K562 (cell line): Measurements from ENCODE around the gene PCBP3.

Experiments
- BACH1 ChIP-seq: fragments of 200-800 bp; sonication (Bioruptor generic); IDR thresholded peaks from 2 replicates; pipeline ENCODE4 v1.6.1; 2016; ENCODE audit warnings: missing genetic modification characterization, missing compliant biosample characterization
- CHCHD3 ChIP-seq: fragments of 250-450 bp; sonication (Bioruptor Pico); IDR thresholded peaks from 2 replicates; pipeline ENCODE4 v2.1.2; 2022; ENCODE audit warnings: mild to moderate bottlenecking
- EZH2 ChIP-seq: IDR thresholded peaks from 2 replicates; pipeline ENCODE4 v1.6.1; 2012; ENCODE audit warnings: low read depth, mild to moderate bottlenecking, inconsistent platforms, low read length, borderline replicate concordance
- GABPA ChIP-seq: fragments of 200-800 bp; sonication (Bioruptor generic); conservative IDR thresholded peaks from 2 replicates; pipeline ENCODE4 v1.6.1; 2016; ENCODE audit warnings: low read depth, missing genetic modification characterization, missing compliant biosample characterization
- JUN ChIP-seq, 2 experiments: sonication (generic) in 1 of 2; formaldehyde crosslinking in 1 of 2; IDR thresholded peaks; 2 replicates each; pipeline versions ENCODE4 v1.6.1 to v1.8.0; 2012 to 2022; ENCODE audit warnings: borderline replicate concordance in 2 of 2, mild to moderate bottlenecking in 2 of 2, improper control_type of control experiment in 1 of 2, low read depth in 1 of 2, low read length in 1 of 2, missing genetic modification reagents in 1 of 2
- MTA1 ChIP-seq: fragments of 450-650 bp; IDR thresholded peaks from 2 replicates; pipeline ENCODE4 v1.6.1; 2017; ENCODE audit warnings: borderline replicate concordance
- MYNN ChIP-seq, 2 experiments: sonication (generic); formaldehyde crosslinking in 1 of 2; IDR thresholded peaks; 2 replicates each; pipeline versions ENCODE4 v1.5.0 to v1.6.1; 2016 to 2020; ENCODE audit warnings: antibody characterized with exemption in 1 of 2, missing genetic modification reagents in 1 of 2
- NR3C1 ChIP-seq: sonication (generic); formaldehyde crosslinking; IDR thresholded peaks from 2 replicates; pipeline ENCODE4 v1.8.1; 2022; ENCODE audit warnings: missing genetic modification reagents
- POLR2AphosphoS5 ChIP-seq: IDR thresholded peaks from 2 replicates; pipeline ENCODE4 v1.6.1; 2011; ENCODE audit warnings: mild to moderate bottlenecking, low read depth, low read length, moderate library complexity; ENCODE audit not compliant: control insufficient read depth, insufficient read depth
- RCOR1 ChIP-seq, 2 experiments: IDR thresholded peaks; 2 replicates each; pipeline ENCODE4 v1.6.1; 2012; ENCODE audit warnings: low read depth in 2 of 2, low read length in 2 of 2, borderline replicate concordance in 1 of 2, improper control_type of control experiment in 1 of 2
- RFX5 ChIP-seq: IDR thresholded peaks from 2 replicates; pipeline ENCODE4 v1.6.1; 2011; ENCODE audit warnings: low read depth, mild to moderate bottlenecking, improper control_type of control experiment, low read length
- SRSF1 ChIP-seq: fragments of 200-400 bp; formaldehyde crosslinking; IDR thresholded peaks from 2 replicates; pipeline ENCODE4 v1.6.1; 2017; ENCODE audit warnings: mild to moderate bottlenecking, low read depth, low read length, moderate library complexity
- TF ChIP-seq, protein P1 (sequence below), 3 experiments: IDR thresholded peaks in 2 of 3; conservative IDR thresholded peaks in 1 of 3; 2 replicates each; pipeline ENCODE4 v1.5.1; 2011 to 2012; ENCODE audit warnings: low read length in 3 of 3, mild to moderate bottlenecking in 3 of 3, control low read depth in 2 of 3, improper control_type of control experiment in 1 of 3, inconsistent platforms in 1 of 3, low read depth in 1 of 3, mixed read lengths in 1 of 3, moderate library complexity in 1 of 3; ENCODE audit not compliant: insufficient read depth in 2 of 3
- TF ChIP-seq, protein P2 (sequence below): fragments of 450-650 bp; formaldehyde crosslinking; IDR thresholded peaks from 2 replicates; pipeline ENCODE4 v1.4.0; 2020; ENCODE audit warnings: mild to moderate bottlenecking, moderate library complexity

DNA sequence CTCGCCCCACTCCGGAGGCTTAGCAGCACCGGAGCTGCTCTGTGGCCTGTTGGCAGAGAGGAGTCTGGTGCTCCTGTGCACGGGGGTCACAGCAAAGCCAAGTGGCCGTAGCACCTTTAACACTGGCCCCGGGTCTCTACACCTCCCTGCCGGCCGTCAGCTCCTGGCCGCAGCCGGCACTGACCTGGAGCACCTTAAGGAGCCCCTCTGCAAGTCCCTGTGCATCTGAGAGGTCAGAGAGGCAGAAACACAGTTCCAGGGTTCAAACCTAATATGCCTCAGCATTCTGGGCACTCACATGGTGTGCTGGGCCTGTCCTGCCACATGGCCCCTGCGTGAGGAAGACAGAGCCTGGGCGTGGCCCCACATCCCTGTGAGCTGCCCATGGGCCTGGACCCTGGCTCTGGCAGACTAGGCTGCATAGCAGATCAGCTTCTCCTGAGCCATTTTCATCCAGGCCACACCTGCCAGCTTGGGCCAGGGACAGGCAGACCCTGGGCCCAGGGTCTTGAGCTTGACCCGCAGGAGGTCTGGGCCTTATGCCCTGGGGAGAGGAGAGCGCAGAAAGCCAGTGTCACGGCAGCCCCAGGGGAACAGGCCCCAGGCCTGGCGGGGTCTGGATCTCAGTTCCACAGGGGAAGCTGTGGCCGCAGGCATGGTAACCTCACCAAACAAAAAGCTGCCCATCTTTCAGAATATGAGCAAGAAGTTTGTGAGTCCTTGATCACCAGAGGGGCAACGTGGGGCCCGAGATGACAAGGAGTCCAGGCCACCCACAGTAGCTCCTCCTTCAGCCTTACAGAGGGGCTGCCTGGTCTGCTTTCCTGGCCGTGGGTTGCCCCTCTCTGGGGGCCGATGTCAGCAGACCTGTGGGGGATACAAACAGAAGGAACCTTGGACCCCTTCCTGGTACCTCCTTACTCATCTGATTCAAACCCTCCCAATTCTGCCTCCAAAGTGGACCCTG lies 192.1 kb downstream of the PCBP3 start:
- TF ChIP-seq, protein P1, sequence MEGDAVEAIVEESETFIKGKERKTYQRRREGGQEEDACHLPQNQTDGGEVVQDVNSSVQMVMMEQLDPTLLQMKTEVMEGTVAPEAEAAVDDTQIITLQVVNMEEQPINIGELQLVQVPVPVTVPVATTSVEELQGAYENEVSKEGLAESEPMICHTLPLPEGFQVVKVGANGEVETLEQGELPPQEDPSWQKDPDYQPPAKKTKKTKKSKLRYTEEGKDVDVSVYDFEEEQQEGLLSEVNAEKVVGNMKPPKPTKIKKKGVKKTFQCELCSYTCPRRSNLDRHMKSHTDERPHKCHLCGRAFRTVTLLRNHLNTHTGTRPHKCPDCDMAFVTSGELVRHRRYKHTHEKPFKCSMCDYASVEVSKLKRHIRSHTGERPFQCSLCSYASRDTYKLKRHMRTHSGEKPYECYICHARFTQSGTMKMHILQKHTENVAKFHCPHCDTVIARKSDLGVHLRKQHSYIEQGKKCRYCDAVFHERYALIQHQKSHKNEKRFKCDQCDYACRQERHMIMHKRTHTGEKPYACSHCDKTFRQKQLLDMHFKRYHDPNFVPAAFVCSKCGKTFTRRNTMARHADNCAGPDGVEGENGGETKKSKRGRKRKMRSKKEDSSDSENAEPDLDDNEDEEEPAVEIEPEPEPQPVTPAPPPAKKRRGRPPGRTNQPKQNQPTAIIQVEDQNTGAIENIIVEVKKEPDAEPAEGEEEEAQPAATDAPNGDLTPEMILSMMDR (IDR thresholded peaks at IDR 0.05 in 2 of 3, conservative IDR thresholded peaks at IDR 0.05 in 1 of 3; ENCODE audit: insufficient read depth in 2 of 3, low read depth in 1 of 3, low read length in 3 of 3), result no peak
- TF ChIP-seq MTA1 (no peak), SRSF1 (no peak), CHCHD3 (CRISPR knock-in tag) (no peak), EZH2 (no peak), JUN (IDR thresholded peaks at IDR 0.05; ENCODE audit: borderline replicate concordance, low read depth, low read length) (no peak), JUN (CRISPR knock-in tag; IDR thresholded peaks at IDR 0.05; ENCODE audit: borderline replicate concordance) (no peak), MYNN (IDR thresholded peaks at IDR 0.05) (no peak), MYNN (CRISPR knock-in tag; IDR thresholded peaks at IDR 0.05) (no peak), POLR2AphosphoS5 (no peak), NR3C1 (CRISPR knock-in tag) (no peak), BACH1 (tag) (no peak), RCOR1 (IDR thresholded peaks at IDR 0.05; ENCODE audit: borderline replicate concordance in 1 of 2, low read depth in 2 of 2, low read length in 2 of 2) (no peak), RFX5 (no peak), GABPA (tag) (no peak)
- TF ChIP-seq, protein P2, sequence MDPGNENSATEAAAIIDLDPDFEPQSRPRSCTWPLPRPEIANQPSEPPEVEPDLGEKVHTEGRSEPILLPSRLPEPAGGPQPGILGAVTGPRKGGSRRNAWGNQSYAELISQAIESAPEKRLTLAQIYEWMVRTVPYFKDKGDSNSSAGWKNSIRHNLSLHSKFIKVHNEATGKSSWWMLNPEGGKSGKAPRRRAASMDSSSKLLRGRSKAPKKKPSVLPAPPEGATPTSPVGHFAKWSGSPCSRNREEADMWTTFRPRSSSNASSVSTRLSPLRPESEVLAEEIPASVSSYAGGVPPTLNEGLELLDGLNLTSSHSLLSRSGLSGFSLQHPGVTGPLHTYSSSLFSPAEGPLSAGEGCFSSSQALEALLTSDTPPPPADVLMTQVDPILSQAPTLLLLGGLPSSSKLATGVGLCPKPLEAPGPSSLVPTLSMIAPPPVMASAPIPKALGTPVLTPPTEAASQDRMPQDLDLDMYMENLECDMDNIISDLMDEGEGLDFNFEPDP, result no peak
